ENCODE data around the gene BZW2.

DNA sequence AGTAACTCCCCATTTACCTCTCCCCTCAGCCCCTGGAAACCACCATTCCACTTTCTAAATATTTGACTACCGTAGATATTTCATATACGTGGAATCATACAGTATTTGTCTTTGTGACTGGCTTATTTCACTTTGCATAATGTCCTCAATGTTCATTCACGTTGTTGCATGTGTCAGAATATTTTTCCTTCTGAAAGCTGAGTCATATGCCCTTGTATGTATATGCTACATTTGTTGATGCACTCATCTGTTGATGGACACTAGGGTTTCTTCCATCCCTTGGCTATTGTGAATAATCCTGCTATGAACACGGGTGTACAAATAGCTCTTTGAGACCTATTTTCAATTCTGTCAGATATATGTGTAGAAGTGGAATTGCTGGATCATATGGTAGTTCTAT, 81.8 kb downstream of the BZW2 start:
- TF ChIP-seq, protein P1, sequence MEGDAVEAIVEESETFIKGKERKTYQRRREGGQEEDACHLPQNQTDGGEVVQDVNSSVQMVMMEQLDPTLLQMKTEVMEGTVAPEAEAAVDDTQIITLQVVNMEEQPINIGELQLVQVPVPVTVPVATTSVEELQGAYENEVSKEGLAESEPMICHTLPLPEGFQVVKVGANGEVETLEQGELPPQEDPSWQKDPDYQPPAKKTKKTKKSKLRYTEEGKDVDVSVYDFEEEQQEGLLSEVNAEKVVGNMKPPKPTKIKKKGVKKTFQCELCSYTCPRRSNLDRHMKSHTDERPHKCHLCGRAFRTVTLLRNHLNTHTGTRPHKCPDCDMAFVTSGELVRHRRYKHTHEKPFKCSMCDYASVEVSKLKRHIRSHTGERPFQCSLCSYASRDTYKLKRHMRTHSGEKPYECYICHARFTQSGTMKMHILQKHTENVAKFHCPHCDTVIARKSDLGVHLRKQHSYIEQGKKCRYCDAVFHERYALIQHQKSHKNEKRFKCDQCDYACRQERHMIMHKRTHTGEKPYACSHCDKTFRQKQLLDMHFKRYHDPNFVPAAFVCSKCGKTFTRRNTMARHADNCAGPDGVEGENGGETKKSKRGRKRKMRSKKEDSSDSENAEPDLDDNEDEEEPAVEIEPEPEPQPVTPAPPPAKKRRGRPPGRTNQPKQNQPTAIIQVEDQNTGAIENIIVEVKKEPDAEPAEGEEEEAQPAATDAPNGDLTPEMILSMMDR (IDR thresholded peaks at IDR 0.05): no peak
- TF ChIP-seq POLR2A (IDR thresholded peaks at IDR 0.05): no peak

Data from stomach (tissue), 4 donors.